Heart left ventricle (tissue), 16 donors: ENCODE measurements around the gene ARHGAP24. TPM values are rescaled to one million over a fixed set of nuclear protein-coding genes. Genes with fewer than 3 reads are reported as not detected.

ENCODE experiments used
- ATAC-seq, 4 donors: fragments of 200-7000 bp; cut with Tn5 transposase; one replicate each; pipeline ENCODE4 v1.9.1; 2020 to 2022; ENCODE audit warnings: moderate library complexity in 4 of 4, mild to moderate bottlenecking in 3 of 4, moderate number of reproducible peaks in 1 of 4
- DNase-seq, 5 donors: peaks; one replicate each; pipeline ENCODE4 v3.0.0-alpha.2; 2020
- H3K27ac ChIP-seq, 12 donors: fragments of 200-600 bp; sonication (generic) in 4 of 12; one replicate each; pipeline versions ENCODE4 v1.5.0 to v1.8.0; 2016 to 2022; ENCODE audit warnings: mild to moderate bottlenecking in 2 of 12
- H3K27me3 ChIP-seq, 9 donors: fragments of 200-600 bp; sonication (generic) in 2 of 9; one replicate each; pipeline versions ENCODE4 v1.5.1 to v1.8.0; 2016 to 2022; ENCODE audit warnings: mild to moderate bottlenecking in 3 of 9
- H3K36me3 ChIP-seq, 9 donors: fragments of 200-600 bp; sonication (generic) in 2 of 9; one replicate each; pipeline versions ENCODE4 v1.5.0 to v1.8.0; 2018 to 2022; ENCODE audit warnings: mild to moderate bottlenecking in 2 of 9
- H3K4me1 ChIP-seq, 12 donors: fragments of 200-600 bp; sonication (generic) in 4 of 12; one replicate each; pipeline versions ENCODE4 v1.5.0 to v1.8.0; 2016 to 2022; ENCODE audit warnings: mild to moderate bottlenecking in 3 of 12
- H3K4me3 ChIP-seq, 12 donors: fragments of 200-600 bp; sonication (generic) in 4 of 12; one replicate each; pipeline versions ENCODE4 v1.5.0 to v1.8.0; 2017 to 2022; ENCODE audit warnings: mild to moderate bottlenecking in 9 of 12, moderate library complexity in 4 of 12
- H3K9me3 ChIP-seq, 12 donors: fragments of 200-600 bp; sonication (generic) in 4 of 12; one replicate each; pipeline versions ENCODE4 v1.5.0 to v1.8.0; 2016 to 2022; ENCODE audit warnings: mild to moderate bottlenecking in 1 of 12
- CTCF ChIP-seq, 12 donors: fragments of 200-600 bp; sonication (generic) in 4 of 12; IDR thresholded peaks; one replicate each; pipeline versions ENCODE4 v1.5.0 to v1.8.0; 2018 to 2022; ENCODE audit warnings: antibody characterized with exemption in 12 of 12, mild to moderate bottlenecking in 5 of 12
- POLR2A ChIP-seq, 2 donors: fragments of 450-650 bp; IDR thresholded peaks; one replicate each; pipeline ENCODE4 v1.6.1; 2017; ENCODE audit warnings: antibody characterized with exemption in 2 of 2, mild to moderate bottlenecking in 2 of 2, moderate library complexity in 2 of 2
- WGBS, 4 donors: extraction: QIAGEN DNeasy Blood & Tissue Kit in 2 of 4; methylation state at CpG; one replicate each; pipeline versions ENCODE4 v1.1.5 to v1.1.7; 2013 to 2018; 5-methylcytosine and 5-hydroxymethylcytosine counted together
- intact Hi-C, 10 donors: fragments of 100-400 bp; cut with DNase I; formaldehyde crosslinking; loops; one replicate each; pipeline versions ENCODE4 v1.11.1 to v1.14.2; 2022
- polyA plus RNA-seq, 2 donors: library from polyadenylated mRNA; stranded (reverse); fragments of 200-250 nt; gene quantifications; one replicate each; pipeline ENCODE4 v1.2.3, GENCODE V29; 2013
- total RNA-seq, 9 donors: library from RNA; depleted of rRNA in 2 of 9; stranded (reverse); fragments of >200 nt in 2 of 9; fragmentation: NEBNext Ultra II Directional in 3 of 9; extraction: Animal tissue kit (Norgen Biotek cat#: 25700) in 3 of 9; gene quantifications; one replicate each; pipeline versions ENCODE4 v1.1.0 to v1.2.4, GENCODE V29; 2016 to 2023
- donor health status: ischemic (EF 13 %, LVEDD 7.1; RV severe dilation, severe dysfunction).
- donor health status: healthy with polysubstance abuse.
- donor health status: DM: no; HTN: yes; CAD: no.
- donor health status: DM: no; HTN: no; CAD: no.
- donor health status: ischemic (EF 25% LVEDD 6.9; RV normal size, moderate dysfunction).
- donor health status: ischemic (EF 25% LVEDD 5.7; RV mildly dilated, moderate dysfunction).
- donor health status: healthy.
- donor health status: DM: yes; HTN: yes; CAD: no.
- donor health status: ischemic (EF 35%, LVEDD 5.7; RV mildly dilated, moderate dysfunction).
- donor health status: nonischemic (EF 11% LVEDD 7.7; RV severe dilation, severe dysfunction).
- donor health status: DM: yes; HTN: yes; CAD: no.
- donor health status: PGD.
- donor health status: ischemic (EF 29% LVEDD 5.4; RV normal size, mild dysfunction).
- donor health status: nonischemic (EF 23%, LVEDD 6.1; RV moderate dilation, normal function).

ARHGAP24 gene
- total and polyA plus RNA-seq, 11 donors, result 4.5 to 36.9 (median 18.9) TPM

GRCh38 chr4:85577307-85577706 lies 102.4 kb downstream of the ARHGAP24 start:
- Histone ChIP-seq H3K27me3 (no peaks in the 10 kb centered on the region), H3K27ac (no peak overlapping the region), H3K36me3 (no peaks in the 10 kb centered on the region), H3K4me3 (no peak overlapping the region), H3K9me3 (no peaks in the 10 kb centered on the region), H3K4me1 (peaks cover 0 to 5% (median 0%) of the 10 kb centered on the region in 12 donors)
- no peak for ATAC-seq
- intact Hi-C loops, result no loop called here
- 72 to 82% (median 73%) methylated on average over 4 of the region's 4 CpGs for WGBS, 4 donors
- DNase-seq, result no peak
- TF ChIP-seq POLR2A (IDR thresholded peaks at IDR 0.05), result no peak
- TF ChIP-seq CTCF (IDR thresholded peaks at IDR 0.05), result no peak

- DNase-seq, result no peak
- Histone ChIP-seq H3K36me3 (no peaks in the 10 kb centered on the region), H3K4me3 (no peak overlapping the region), H3K9me3 (peaks cover 0 to 4% (median 0%) of the 10 kb centered on the region in 12 donors), H3K27ac (no peak overlapping the region), H3K4me1 (peaks cover 0 to 5% (median 0%) of the 10 kb centered on the region in 12 donors), H3K27me3 (no peaks in the 10 kb centered on the region)
- intact Hi-C loops, result loop anchor here in 1 of 10 donors (10.0 kb wide), 1 partner anchor 375 kb away; no protein-coding TSS in a partner anchor
- no peak for ATAC-seq
- TF ChIP-seq POLR2A (IDR thresholded peaks at IDR 0.05), result no peak
- no peak for TF ChIP-seq CTCF (IDR thresholded peaks at IDR 0.05)
- WGBS, 4 donors, result 92 to 98% (median 95%) methylated on average over 2 of the region's 2 CpGs
These were observed 105.0 kb downstream of the ARHGAP24 start for GRCh38 chr4:85579942-85580341.

GRCh38 chr4:85580489-85580888 lies 105.5 kb downstream of the ARHGAP24 start:
- ATAC-seq (no peak), DNase-seq (no peak)
- no peak overlapping the region for H3K4me3 ChIP-seq
- peaks cover 0 to 4% (median 0%) of the 10 kb centered on the region in 12 donors for H3K9me3 ChIP-seq
- peaks cover 0 to 5% (median 0%) of the 10 kb centered on the region in 12 donors for H3K4me1 ChIP-seq
- WGBS, 4 donors, result 85 to 92% (median 88%) methylated on average over 5 of the region's 5 CpGs
- H3K27me3 ChIP-seq, result no peaks in the 10 kb centered on the region
- H3K36me3 ChIP-seq, result no peaks in the 10 kb centered on the region
- no peak overlapping the region for H3K27ac ChIP-seq
- TF ChIP-seq POLR2A (IDR thresholded peaks at IDR 0.05), result no peak
- no peak for TF ChIP-seq CTCF (IDR thresholded peaks at IDR 0.05)
- intact Hi-C loops, result loop anchor here in 1 of 10 donors (10.0 kb wide), 1 partner anchor 374 kb away; no protein-coding TSS in a partner anchor

GRCh38 chr4:85587952-85588351 lies 113.0 kb downstream of the ARHGAP24 start:
- 53 to 70% (median 65%) methylated on average over 1 of the region's 1 CpG for WGBS, 4 donors
- intact Hi-C loops, result loop anchor here in 1 of 10 donors (10.0 kb wide), 1 partner anchor 367 kb away; no protein-coding TSS in a partner anchor
- Histone ChIP-seq H3K4me3 (no peak overlapping the region), H3K4me1 (no peaks in the 10 kb centered on the region), H3K36me3 (no peaks in the 10 kb centered on the region), H3K27ac (no peak overlapping the region), H3K27me3 (no peaks in the 10 kb centered on the region), H3K9me3 (peaks cover 0 to 4% (median 0%) of the 10 kb centered on the region in 12 donors)
- ATAC-seq (no peak), DNase-seq (no peak)
- TF ChIP-seq CTCF (IDR thresholded peaks at IDR 0.05) (no peak), POLR2A (IDR thresholded peaks at IDR 0.05) (no peak)
